ENCODE data around the gene CACNA1B. TPM values are rescaled to one million over a fixed set of nuclear protein-coding genes. Genes with fewer than 3 reads are reported as not detected.

Gene CACNA1B
- total RNA-seq, 1 donor from 2014 or later: 84.4 TPM

GRCh38 chr9:138009803-138010690 lies 132.5 kb downstream of the CACNA1B start:
- Mint-ChIP-seq H3K36me3 (ENCODE audit: unreplicated experiment) (peaks cover 3% of the 10 kb centered on the region), H3K27me3 (ENCODE audit: unreplicated experiment) (peaks cover 41% of the 10 kb centered on the region), H3K9me3 (ENCODE audit: unreplicated experiment) (peaks cover 45% of the 10 kb centered on the region), H3K4me3 (ENCODE audit: unreplicated experiment) (peak overlapping the region; percentile 67), H3K27ac (ENCODE audit: unreplicated experiment) (peak overlapping the region; percentile 94), H3K4me1 (ENCODE audit: low read depth, unreplicated experiment) (peaks cover 53% of the 10 kb centered on the region)
- peak; percentile 78 for DNase-seq
- TF ChIP-seq CTCF (IDR thresholded peaks at IDR 0.05; ENCODE audit: partially characterized antibody, unreplicated experiment): no peak

GRCh38 chr9:138010861-138011260 lies 133.3 kb downstream of the CACNA1B start:
- Mint-ChIP-seq H3K4me1 (ENCODE audit: low read depth, unreplicated experiment) (peaks cover 60% of the 10 kb centered on the region), H3K4me3 (ENCODE audit: unreplicated experiment) (no peak overlapping the region), H3K9me3 (ENCODE audit: unreplicated experiment) (peaks cover 47% of the 10 kb centered on the region), H3K36me3 (ENCODE audit: unreplicated experiment) (peaks cover 4% of the 10 kb centered on the region), H3K27me3 (ENCODE audit: unreplicated experiment) (peaks cover 41% of the 10 kb centered on the region), H3K27ac (ENCODE audit: unreplicated experiment) (peak overlapping the region; percentile 94)
- no peak for TF ChIP-seq CTCF (IDR thresholded peaks at IDR 0.05; ENCODE audit: partially characterized antibody, unreplicated experiment)
- no peak for DNase-seq

DNA sequence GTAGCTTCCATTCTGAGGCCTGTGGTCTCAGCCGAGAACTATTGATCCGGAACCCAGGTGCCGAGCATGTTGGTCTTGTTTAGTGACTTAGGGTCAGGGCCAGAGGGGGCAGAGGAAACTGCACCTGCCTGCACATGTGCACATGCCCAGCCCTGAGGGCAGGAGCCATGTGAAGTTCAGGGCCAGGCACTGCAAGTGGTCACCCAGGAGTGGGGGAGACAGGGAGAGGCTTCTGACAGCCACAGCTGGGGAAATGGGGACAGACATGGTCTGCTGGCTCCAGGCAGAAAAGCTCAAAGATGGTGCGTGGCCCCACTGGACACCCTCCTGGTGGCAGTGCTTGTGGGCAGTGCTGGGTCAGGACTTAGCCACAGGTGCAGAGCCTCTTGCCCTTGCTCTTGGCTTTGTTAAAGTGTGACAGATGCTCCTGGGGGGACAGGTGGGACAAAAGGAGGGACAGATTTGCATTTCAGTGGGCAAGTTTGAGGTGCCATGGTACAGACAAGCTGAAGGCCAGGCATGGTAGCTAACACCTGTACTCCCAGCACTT lies 134.4 kb downstream of the CACNA1B start:
- Mint-ChIP-seq H3K27ac (ENCODE audit: unreplicated experiment) (peak overlapping the region; percentile 33), H3K4me3 (ENCODE audit: unreplicated experiment) (no peak overlapping the region), H3K4me1 (ENCODE audit: low read depth, unreplicated experiment) (peaks cover 62% of the 10 kb centered on the region), H3K36me3 (ENCODE audit: unreplicated experiment) (peaks cover 11% of the 10 kb centered on the region), H3K27me3 (ENCODE audit: unreplicated experiment) (peaks cover 36% of the 10 kb centered on the region), H3K9me3 (ENCODE audit: unreplicated experiment) (peaks cover 46% of the 10 kb centered on the region)
- no peak for TF ChIP-seq CTCF (IDR thresholded peaks at IDR 0.05; ENCODE audit: partially characterized antibody, unreplicated experiment)
- no peak for DNase-seq

- Mint-ChIP-seq H3K36me3 (ENCODE audit: unreplicated experiment) (peaks cover 14% of the 10 kb centered on the region), H3K4me3 (ENCODE audit: unreplicated experiment) (no peak overlapping the region), H3K4me1 (ENCODE audit: low read depth, unreplicated experiment) (peaks cover 60% of the 10 kb centered on the region)
Observed at GRCh38 chr9:138013273-138013672, 135.7 kb downstream of the CACNA1B start.

More at GRCh38 chr9:138013273-138013672, 135.7 kb downstream of the CACNA1B start:
- Mint-ChIP-seq H3K27ac (ENCODE audit: unreplicated experiment) (peak overlapping the region; percentile 22), H3K27me3 (ENCODE audit: unreplicated experiment) (peaks cover 37% of the 10 kb centered on the region), H3K9me3 (ENCODE audit: unreplicated experiment) (peaks cover 51% of the 10 kb centered on the region)
- no peak for TF ChIP-seq CTCF (IDR thresholded peaks at IDR 0.05; ENCODE audit: partially characterized antibody, unreplicated experiment)
- no peak for DNase-seq

Data from glutamatergic neuron (in vitro differentiated cells).